HEK293 (cell line): ENCODE results near the gene MEMO1.

ENCODE experiments used
- REPIN1 ChIP-seq: fragments of 450-650 bp; formaldehyde crosslinking; IDR thresholded peaks from 2 replicates; pipeline ENCODE4 v1.5.1; 2017; ENCODE audit warnings: missing biosample characterization, missing genetic modification characterization, low read depth
- ZBTB17 ChIP-seq: fragments of 450-650 bp; formaldehyde crosslinking; IDR thresholded peaks from 2 replicates; pipeline ENCODE4 v1.5.1; 2016; ENCODE audit warnings: missing biosample characterization, missing genetic modification characterization
- ZNF146 ChIP-seq: fragments of 450-650 bp; formaldehyde crosslinking; IDR thresholded peaks from 2 replicates; pipeline ENCODE4 v1.5.1; 2016; ENCODE audit warnings: missing biosample characterization, missing genetic modification characterization
- ZNF24 ChIP-seq: fragments of 450-650 bp; formaldehyde crosslinking; IDR thresholded peaks from 2 replicates; pipeline ENCODE4 v1.5.1; 2016; ENCODE audit warnings: missing biosample characterization, missing genetic modification characterization
- ZNF324 ChIP-seq: fragments of 450-650 bp; formaldehyde crosslinking; IDR thresholded peaks from 2 replicates; pipeline ENCODE4 v1.5.1; 2016; ENCODE audit warnings: missing biosample characterization, missing genetic modification characterization
- ZNF529 ChIP-seq: fragments of 450-650 bp; formaldehyde crosslinking; IDR thresholded peaks from 2 replicates; pipeline ENCODE4 v1.5.1; 2017; ENCODE audit warnings: missing genetic modification characterization, missing biosample characterization; ENCODE audit not compliant: insufficient replicate concordance
- ZNF629 ChIP-seq: fragments of 450-650 bp; formaldehyde crosslinking; IDR thresholded peaks from 2 replicates; pipeline ENCODE4 v1.5.1; 2017; ENCODE audit warnings: missing biosample characterization, missing genetic modification characterization
- TF ChIP-seq, protein P1 (sequence below): fragments of 450-650 bp; formaldehyde crosslinking; IDR thresholded peaks from 2 replicates; pipeline ENCODE4 v1.5.1; 2016; ENCODE audit warnings: missing biosample characterization, missing genetic modification characterization
- TF ChIP-seq, protein P2 (sequence below): fragments of 450-650 bp; formaldehyde crosslinking; IDR thresholded peaks from 2 replicates; pipeline ENCODE4 v1.5.1; 2016; ENCODE audit warnings: missing biosample characterization, missing genetic modification characterization

DNA sequence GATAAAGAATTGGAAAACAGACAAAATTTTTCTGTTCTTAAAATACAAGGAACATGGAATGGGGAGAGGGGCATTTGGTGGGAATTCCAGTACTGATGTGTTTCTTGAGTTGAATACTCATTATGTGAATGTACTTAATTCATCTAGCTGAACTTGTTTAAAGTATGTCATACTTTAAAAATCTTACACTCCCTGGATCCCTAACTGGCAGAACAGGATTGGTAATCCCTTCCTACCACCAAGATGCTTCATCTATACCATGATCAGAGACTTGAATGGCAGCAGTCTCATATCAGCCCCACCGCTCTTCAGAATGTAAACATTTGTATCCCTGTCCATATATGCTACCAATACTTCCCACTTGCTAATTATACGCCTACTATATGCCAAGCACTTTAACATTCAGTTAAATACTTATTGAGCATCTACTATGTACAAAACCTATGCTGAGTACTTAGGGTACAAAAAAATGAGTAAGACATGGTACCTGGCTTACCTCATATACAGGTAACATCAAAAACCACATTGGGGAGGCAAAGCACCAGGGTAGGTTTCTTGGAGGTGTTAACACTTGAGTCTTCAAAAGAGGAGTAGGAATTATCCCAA is 5.3 kb downstream of the MEMO1 start:
- TF ChIP-seq, protein P1, sequence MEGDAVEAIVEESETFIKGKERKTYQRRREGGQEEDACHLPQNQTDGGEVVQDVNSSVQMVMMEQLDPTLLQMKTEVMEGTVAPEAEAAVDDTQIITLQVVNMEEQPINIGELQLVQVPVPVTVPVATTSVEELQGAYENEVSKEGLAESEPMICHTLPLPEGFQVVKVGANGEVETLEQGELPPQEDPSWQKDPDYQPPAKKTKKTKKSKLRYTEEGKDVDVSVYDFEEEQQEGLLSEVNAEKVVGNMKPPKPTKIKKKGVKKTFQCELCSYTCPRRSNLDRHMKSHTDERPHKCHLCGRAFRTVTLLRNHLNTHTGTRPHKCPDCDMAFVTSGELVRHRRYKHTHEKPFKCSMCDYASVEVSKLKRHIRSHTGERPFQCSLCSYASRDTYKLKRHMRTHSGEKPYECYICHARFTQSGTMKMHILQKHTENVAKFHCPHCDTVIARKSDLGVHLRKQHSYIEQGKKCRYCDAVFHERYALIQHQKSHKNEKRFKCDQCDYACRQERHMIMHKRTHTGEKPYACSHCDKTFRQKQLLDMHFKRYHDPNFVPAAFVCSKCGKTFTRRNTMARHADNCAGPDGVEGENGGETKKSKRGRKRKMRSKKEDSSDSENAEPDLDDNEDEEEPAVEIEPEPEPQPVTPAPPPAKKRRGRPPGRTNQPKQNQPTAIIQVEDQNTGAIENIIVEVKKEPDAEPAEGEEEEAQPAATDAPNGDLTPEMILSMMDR: no peak
- TF ChIP-seq, protein P2, sequence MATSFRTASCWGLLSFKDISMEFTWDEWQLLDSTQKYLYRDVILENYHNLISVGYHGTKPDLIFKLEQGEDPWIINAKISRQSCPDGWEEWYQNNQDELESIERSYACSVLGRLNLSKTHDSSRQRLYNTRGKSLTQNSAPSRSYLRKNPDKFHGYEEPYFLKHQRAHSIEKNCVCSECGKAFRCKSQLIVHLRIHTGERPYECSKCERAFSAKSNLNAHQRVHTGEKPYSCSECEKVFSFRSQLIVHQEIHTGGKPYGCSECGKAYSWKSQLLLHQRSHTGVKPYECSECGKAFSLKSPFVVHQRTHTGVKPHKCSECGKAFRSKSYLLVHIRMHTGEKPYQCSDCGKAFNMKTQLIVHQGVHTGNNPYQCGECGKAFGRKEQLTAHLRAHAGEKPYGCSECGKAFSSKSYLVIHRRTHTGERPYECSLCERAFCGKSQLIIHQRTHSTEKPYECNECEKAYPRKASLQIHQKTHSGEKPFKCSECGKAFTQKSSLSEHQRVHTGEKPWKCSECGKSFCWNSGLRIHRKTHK (tag by site-specific recombination): no peak
- TF ChIP-seq ZNF324 (tag by site-specific recombination): no peak
- no peak for TF ChIP-seq ZBTB17 (tag by site-specific recombination)
- TF ChIP-seq ZNF24 (tag by site-specific recombination): no peak
- TF ChIP-seq ZNF629 (tag by site-specific recombination): no peak
- TF ChIP-seq ZNF529 (tag by site-specific recombination): no peak
- no peak for TF ChIP-seq REPIN1 (tag by site-specific recombination)
- TF ChIP-seq ZNF146 (tag by site-specific recombination): no peak
